GM21367 (cell line): ENCODE data around the gene ZNF138.
A peak's percentile ranks its signal among the peaks of the same experiment; 100 is the strongest.
"Not testable (repeated sequence)": the region's sequence is repeated elsewhere in the genome, so short reads cannot be mapped to it uniquely, and the experiment has no call there.

Experiments used
- ATAC-seq: cut with Tn5 transposase; IDR thresholded peaks from one replicate; pipeline ENCODE4 v1.9.1; 2021; ENCODE audit not compliant: unreplicated experiment

The ZNF138 gene

DNA sequence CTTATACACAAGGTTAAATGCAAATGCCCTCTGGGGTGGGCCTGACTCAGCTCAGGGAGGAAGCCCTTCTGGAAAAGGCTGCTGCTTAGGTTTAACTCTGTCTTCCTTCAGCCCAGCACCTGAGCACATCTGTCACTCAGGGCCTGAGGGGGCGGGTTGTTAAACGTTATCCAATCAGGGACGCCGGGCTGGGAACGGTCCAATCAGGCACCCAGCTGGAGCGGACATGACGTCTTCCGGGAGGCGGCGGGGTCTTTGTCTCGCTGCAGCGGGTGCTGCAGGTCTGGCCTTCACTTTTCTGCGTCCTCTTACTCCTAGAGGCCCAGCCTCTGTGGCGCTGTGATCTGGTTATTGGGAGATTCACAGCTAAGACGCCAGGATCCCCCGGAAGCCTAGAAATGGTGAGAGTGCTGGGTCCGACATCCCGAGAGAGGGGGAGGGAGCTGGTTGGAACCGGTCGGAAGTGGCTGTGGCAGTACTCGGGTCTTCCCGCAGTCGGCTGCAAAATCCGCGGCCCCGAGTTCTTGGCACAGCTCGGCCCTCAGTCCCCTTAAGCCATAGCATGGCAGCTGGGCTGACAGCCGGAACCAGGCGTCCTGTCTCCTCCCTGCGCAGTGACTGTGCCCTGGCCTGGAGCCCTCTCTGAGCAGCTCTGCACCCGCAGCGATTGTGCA, at the start of gene ZNF138:
Gene ZNF138 (plus strand): TSS at position 258 of the 674 bp plus-strand sequence. CDS start 141 bp downstream, at position 399.
- ATAC-seq = peak; percentile 100

DNA sequence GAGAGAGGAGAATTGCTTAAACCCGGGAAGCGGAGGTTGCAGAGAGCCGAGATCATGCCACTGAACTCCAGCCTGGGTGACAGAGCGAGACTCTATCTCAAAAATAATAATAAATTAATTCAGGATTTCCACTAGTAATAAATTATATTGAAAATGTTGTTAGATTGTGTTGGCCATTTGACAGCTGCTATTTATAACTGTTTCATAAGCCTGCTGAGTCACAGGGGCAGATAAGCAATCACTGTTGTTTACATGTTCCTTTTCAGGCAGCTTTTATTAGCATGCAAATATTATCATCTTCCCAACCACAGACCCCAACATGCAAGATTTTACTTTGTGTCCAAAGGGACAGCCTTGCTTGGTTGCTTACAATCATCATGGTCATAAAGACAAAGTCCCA, 49.5 kb upstream of the ZNF138 start:
- ATAC-seq = no peak

DNA sequence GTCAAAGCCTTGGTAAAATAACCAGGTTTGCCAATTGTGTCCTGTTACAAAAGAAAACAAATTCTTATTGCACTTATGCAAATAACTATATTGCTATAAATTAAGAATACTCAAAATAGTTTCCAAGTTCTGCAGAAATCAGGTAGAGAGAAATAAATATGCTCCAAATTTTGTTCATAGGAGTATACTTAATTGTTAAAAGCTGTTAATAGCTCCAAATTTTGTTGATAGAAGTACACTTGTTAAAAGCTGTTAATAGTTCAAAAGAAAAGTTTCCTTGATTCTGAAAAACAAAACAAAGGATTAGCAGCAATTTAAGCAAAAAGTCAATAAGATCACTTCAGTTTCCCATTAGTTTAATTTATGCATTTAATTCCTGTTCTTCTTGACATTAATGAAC, 46.4 kb upstream of the ZNF138 start:
- no peak for ATAC-seq

- ATAC-seq = no peak
Measured at GRCh38 chr7:64753032-64753431, 41.2 kb upstream of the ZNF138 start.

DNA sequence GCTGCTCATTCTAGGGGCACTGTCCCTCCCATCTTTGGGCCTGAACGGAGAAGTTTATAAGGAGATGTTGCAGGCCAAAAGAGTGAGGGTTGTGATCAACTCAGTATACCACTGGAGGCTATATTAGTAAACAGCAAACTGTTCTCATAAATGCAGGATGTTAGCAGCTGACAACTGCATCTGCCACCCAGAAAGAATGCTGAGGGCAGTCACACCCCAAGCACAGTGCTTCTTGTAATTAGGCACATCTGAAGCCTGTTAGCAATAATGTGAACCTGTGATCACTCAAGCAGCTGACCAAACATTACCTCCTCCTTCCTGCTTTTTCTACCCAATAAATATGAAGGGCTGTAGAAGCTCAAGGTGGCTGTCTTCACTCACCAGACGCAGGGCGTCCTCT, 38.4 kb upstream of the ZNF138 start:
- ATAC-seq = no peak

GRCh38 chr7:64758151-64758550, 36.1 kb upstream of the ZNF138 start:
- ATAC-seq = no peak

DNA sequence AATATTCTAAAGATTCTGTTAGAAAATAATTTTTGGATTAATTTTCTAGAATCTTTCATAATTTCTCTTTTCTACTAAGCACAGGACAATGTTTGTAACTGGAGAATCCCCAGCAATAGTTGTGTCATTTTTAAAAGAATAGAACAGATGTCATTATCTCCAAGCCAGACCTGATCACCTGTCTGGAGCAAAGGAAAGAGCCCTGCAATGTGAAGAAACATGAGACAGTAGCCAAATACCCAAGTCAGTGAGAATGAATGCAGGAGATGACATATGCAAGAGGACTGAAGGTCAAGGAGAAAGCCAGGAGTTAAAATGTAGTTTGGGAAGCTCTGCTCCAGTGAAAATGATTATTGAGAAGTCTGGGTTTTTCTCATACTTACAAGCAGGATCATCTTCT, 25.4 kb upstream of the ZNF138 start:
- ATAC-seq = no peak

GRCh38 chr7:64774204-64774842, 19.9 kb upstream of the ZNF138 start:
- ATAC-seq = no peak

DNA sequence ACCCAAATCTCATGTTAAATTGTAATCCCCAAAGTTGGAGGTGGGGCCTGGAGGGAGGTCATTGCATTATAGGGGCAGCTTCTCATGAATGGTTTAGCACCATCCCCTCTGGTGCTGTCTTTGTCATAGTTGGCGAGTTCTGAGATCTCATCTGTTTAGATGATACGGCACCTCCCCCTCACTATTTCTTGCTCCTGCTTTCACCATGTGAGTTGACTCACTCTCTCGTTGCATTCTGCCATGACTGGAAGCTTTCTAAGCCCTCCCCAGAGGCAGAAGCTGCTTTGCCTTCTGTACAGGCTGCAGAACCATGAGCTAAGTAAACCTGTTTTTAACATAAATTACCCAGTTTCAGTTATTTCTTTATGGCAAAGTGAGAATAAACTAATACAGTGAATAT, 18.9 kb upstream of the ZNF138 start:
- ATAC-seq = no peak

DNA sequence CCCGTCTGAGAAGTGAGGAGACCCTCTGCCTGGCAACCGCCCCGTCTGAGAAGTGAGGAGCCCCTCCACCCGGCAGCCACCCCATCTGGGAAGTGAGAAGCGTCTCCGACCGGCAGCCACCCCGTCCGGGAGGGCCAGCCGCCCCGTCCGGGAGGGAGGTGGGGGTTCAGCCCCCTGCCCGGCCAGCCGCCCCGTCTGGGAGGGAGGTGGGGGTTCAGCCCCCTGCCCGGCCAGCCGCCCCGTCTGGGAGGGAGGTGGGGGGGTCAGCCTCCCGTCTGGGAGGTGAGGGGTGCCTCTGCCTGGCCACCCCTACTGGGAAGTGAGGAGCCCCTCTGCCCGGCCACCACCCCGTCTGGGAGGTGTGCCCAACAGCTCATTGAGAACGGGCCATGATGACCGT, 9.4 kb upstream of the ZNF138 start:
- not testable (repeated sequence) for ATAC-seq

DNA sequence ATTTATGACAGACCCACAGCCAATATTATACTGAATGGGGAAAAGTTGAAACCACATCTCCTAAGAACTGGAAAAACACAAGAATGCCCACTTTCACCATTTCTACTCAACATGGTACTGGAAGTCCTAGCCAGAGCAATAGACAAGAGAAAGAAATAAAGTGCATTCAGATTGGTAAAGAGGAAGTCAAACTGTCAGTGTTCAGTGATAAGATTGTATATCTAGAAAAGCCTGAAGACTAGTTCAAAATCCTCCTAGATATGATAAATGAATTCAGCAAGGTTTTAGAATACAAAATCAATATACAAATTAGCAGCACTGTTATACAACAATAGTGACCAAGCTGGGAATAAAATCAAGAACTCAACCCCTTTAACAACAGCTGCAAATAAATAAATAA, 6.9 kb upstream of the ZNF138 start:
- no peak for ATAC-seq

GRCh38 chr7:64789241-64789640, 5.0 kb upstream of the ZNF138 start:
- ATAC-seq = not testable (repeated sequence)

DNA sequence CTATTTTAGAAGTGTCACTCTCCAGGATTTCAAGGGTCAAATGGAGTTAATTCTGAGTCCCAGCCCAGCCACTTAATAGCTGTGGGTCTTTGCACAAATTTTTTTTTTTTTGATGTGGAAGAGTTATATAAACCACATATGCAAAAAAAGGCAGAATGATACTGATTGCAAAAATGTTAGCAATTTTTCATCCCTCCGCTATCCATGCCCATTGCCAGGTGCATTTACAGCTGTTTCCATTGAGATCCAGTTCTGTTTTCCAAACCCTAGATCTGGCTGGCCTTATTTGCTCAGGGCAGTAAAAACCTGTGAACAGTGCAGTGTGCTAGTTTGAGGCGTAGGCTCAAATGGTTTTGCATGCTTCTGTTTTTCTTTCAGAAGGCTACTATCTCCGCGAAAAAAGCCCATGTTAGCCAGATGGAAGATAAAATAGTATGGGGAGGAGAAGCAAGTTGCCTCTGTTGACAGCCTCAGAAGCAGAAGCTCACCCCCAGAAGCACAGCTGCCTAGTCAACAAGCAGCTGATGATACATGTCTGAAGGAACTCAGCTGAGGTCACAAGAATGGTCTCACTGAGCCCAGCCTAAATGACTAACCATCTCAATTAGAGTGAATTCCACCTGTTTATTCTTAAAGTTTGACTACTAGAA, 997 bp upstream of the ZNF138 start:
- no peak for ATAC-seq

GRCh38 chr7:64795176-64795575, 948 bp downstream of the ZNF138 start:
- ATAC-seq = no peak

- not testable (repeated sequence) for ATAC-seq
Measured at GRCh38 chr7:64799169-64799568, 4.9 kb downstream of the ZNF138 start.

DNA sequence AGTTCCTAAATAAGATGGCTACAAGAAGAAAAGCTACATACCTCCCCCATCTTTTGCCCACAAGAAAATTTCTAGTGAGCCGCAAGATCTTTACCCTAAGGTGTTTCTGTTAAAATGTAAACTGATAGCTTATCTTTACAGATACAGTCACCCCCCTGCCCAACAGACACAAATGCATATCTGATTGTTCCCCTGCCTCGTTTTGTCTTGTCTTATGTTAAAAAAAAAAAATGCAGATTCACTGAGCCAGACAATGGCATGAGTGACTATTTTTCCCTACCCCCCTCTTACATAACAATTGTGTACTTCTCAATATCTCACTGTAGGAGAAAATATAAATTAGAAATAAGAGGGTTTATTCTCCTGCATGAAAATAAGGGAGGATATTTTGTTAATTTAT, 8.5 kb downstream of the ZNF138 start:
- ATAC-seq = no peak

DNA sequence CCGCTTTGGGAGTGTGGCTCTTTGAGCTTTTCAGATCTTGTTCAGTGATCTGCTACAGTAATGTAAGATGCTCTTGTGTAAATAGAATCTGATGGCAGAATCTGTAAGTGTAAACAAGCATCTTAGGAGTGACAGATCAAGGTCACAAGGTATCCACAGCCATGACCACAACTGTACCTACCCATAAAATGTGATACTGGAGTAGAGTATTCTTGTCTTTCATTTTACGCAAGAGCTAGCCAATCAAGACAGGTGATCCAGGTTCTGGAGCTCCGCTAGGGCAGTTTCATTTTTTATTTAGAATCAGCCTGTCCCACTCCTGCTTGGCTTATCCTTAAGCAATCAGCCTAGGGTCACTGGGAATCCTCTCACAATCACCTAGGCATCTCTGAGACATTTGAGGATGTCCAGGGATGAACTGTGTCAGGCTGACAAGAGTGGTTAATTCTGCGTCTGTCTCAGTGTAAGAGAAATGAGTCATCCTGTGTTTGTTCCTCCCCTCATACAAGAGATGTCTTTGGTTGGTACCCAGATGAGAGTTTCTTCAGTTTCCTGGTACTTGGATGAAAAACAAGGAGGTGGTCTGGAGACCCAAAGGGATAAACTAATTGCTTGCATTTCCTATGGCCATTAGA, 13.6 kb downstream of the ZNF138 start:
- no peak for ATAC-seq

GRCh38 chr7:64811767-64812166, 17.5 kb downstream of the ZNF138 start:
- ATAC-seq = no peak

- no peak for ATAC-seq
Measured at GRCh38 chr7:64830926-64831325, 36.7 kb downstream of the ZNF138 start.

- ATAC-seq = no peak
Measured at GRCh38 chr7:64832136-64832535, 37.9 kb downstream of the ZNF138 start.

DNA sequence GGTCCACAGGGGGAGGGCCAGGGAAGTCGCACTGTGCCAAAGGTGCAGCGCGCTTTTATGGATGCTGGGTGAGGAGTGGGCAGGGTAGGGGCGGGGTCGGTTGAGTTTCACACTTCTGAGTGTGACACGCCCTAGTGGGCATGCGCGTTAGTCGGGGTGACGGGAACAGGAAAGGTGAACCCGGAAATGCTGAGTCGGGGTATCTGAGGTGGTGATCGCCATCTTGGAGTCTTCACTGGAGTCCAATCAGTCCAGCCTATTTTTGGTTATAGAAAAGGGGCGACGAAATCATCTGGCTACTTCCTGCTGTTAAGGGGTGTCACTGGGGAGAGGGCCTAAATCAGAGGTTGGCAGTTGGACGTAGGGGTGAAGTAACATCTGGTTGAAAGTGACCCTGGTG, 40.8 kb downstream of the ZNF138 start:
- ATAC-seq = no peak

GRCh38 chr7:64835856-64836255, 41.6 kb downstream of the ZNF138 start:
- ATAC-seq = not testable (repeated sequence)
